GM12891 (cell line): ENCODE measurements around the gene ATPAF2.

Source experiments
- DNase-seq: peaks from one replicate; pipeline ENCODE4 v3.0.0; 2011; ENCODE audit warnings: low spot score; ENCODE audit not compliant: insufficient read length
- FAIRE-seq: peaks from 2 replicates; lab custom pipeline; 2011; peaks lifted over from hg19 to GRCh38; lab: Jason Lieb, UNC
- PAX5 ChIP-seq: IDR thresholded peaks from 2 replicates; pipeline ENCODE4 v1.6.1; 2011; ENCODE audit warnings: low read length, moderate library complexity, mild to moderate bottlenecking; ENCODE audit not compliant: insufficient read depth, severe bottlenecking
- POLR2A ChIP-seq: IDR thresholded peaks from 2 replicates; pipeline ENCODE4 v1.6.1; 2011; ENCODE audit warnings: low read depth, low read length, control low read depth
- POLR2AphosphoS5 ChIP-seq: IDR thresholded peaks from 2 replicates; pipeline ENCODE4 v1.6.1; 2011; ENCODE audit warnings: low read depth, low read length, control low read depth
- POU2F2 ChIP-seq: IDR thresholded peaks from 2 replicates; pipeline ENCODE4 v1.6.1; 2011; ENCODE audit warnings: low read depth, mild to moderate bottlenecking, control low read depth, low read length, moderate library complexity
- SPI1 ChIP-seq: IDR thresholded peaks from 2 replicates; pipeline ENCODE4 v1.6.1; 2011; ENCODE audit warnings: low read depth, low read length, control low read depth
- TAF1 ChIP-seq: IDR thresholded peaks from 2 replicates; pipeline ENCODE4 v1.6.1; 2011; ENCODE audit warnings: low read depth, low read length, control low read depth

The ATPAF2 gene

DNA sequence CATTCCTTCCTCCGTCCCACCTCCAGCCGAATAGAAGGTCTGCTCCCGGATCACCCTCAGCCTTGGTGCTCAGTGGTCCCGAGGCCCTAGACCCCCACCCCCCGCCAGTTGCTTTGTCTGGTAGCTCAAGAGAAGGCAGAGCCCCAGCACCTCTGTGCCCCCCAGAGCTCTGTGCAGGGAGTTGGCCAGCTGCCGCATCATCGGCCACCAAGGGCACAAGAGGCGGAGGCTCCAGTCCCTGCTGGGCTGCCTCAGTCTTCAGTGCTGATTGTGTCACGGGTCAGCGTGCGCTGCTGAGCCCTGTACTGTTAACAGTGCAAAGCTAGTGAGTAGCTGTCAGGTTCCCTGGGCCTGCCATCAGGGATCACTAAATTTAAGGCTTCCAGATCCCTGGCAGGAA is 26.6 kb upstream of the ATPAF2 start:
- no peak for TF ChIP-seq POLR2A
- TF ChIP-seq SPI1: no peak
- DNase-seq: no peak
- FAIRE-seq: no peak

DNA sequence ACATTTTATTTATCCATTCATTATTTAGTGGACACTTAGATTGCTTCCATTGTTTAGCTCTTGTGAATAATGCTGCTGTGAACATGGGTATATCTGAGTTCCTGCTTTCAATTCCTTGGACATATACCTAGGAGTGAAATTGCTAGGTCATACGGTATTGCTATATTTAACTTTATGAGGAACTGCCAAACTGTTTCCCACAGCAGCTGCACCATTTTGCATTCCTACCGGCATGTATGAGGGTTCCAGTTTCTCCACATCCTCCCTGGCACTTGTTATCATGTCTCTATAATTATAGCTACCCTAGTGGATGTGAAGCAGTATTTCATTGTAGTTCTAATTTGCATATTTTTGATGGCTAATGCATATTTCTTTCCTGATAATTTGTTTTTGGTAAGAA is 25.1 kb upstream of the ATPAF2 start:
- no peak for DNase-seq
- FAIRE-seq: no peak
- TF ChIP-seq TAF1 (no peak), SPI1 (no peak), POU2F2 (no peak), PAX5 (no peak), POLR2A (no peak), POLR2AphosphoS5 (no peak)

DNA sequence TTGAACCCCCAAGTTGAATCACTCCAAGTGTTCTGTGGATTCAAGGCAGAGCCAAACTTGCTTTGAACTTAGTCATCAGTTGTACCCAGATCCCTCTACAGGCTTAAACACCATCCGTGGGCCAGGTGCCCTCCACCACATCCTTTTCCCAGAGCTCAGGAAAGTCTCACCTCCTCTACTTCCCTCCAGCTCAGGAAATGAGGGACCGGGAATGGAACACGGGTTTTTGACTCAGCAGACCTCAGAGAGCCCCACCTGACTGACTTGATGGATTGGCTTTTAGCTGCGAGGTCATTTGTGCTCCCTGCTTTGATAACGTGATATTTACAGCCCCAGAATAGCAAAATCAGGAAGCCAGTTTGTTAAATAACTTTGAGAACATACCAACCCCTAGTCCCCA is 20.3 kb upstream of the ATPAF2 start:
- no peak for DNase-seq
- TF ChIP-seq SPI1: no peak
- TF ChIP-seq POU2F2: no peak
- no peak for TF ChIP-seq PAX5
- no peak for TF ChIP-seq POLR2A
- no peak for TF ChIP-seq POLR2AphosphoS5
- TF ChIP-seq TAF1: no peak
- no peak for FAIRE-seq

DNA sequence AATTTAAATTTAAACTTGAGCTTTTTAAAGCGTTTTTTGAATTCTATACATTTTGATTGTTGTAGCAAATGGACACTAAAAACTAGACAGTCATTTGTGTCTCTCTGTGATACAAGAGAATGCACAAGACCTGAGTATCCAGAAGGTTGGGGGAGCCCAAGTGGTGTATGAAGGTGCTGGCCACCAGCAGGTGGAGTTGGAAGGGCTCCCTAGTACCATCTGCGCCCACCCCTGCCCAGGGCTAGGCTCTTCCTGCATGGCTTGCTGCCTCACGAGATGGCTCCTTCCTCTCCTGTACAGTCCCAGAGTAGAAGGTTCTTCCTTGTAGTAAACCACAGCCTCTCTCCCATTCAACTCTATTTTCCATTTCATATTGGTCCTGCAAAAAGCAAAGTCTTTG is 17.2 kb upstream of the ATPAF2 start:
- no peak for DNase-seq
- FAIRE-seq: no peak
- TF ChIP-seq PAX5 (no peak), TAF1 (no peak), POLR2A (no peak)

DNA sequence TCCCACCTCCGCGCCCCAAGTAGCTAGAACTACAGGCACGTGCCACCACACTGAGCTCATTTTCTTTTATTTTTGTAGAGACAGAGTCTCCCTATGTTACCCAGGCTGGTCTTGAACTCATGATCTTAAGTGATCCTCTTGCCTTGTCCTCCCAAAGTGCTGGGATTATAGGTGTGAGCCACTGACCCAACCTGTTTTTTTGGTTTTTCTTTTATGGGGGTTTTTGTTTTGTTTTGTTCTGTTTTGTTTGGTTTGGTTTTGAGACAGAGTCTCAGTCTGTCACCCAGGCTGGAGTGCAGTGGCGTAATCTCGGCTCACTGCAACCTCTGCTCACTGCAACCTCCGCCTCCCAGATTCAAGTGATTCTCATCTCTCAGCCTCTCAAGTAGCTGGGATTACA is 16.6 kb upstream of the ATPAF2 start:
- FAIRE-seq (no peak), DNase-seq (no peak)
- TF ChIP-seq TAF1: no peak
- no peak for TF ChIP-seq POLR2AphosphoS5
- no peak for TF ChIP-seq POLR2A
- TF ChIP-seq PAX5: no peak
- TF ChIP-seq SPI1: no peak
- no peak for TF ChIP-seq POU2F2

DNA sequence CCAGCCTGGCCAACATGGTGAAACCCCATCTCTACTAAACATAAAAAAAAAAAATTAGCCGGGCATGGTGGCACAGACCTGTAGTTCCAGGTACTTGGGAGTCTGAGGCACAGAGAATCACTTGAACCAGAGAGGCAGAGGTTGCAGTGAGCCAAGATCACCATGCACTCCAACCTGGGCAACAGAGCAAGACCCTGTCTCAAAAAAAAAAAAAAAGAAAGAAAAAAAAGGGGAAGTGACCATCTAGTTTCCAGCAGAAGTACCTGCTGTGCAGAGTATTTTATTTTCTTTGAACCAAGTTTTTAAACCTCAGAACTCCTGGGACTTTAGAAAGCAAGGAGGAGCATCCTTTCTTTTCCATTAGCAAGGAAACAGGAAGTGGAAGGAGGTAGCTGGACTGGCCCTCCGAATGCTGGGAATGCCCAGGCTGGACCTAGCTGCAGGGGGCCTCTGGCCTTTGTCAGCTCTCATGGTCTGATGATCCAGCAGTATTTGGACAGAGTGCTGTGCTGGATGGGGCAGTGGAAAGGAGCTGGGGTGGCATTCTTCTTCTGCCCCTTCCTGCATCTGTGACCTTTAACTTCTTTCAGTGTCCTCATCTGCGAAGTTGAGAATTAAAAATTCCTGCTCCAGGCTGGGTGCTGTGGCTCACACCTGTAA is 6.9 kb upstream of the ATPAF2 start:
- no peak for DNase-seq
- FAIRE-seq: no peak
- no peak for TF ChIP-seq PAX5
- peak; percentile 79 for TF ChIP-seq SPI1

DNA sequence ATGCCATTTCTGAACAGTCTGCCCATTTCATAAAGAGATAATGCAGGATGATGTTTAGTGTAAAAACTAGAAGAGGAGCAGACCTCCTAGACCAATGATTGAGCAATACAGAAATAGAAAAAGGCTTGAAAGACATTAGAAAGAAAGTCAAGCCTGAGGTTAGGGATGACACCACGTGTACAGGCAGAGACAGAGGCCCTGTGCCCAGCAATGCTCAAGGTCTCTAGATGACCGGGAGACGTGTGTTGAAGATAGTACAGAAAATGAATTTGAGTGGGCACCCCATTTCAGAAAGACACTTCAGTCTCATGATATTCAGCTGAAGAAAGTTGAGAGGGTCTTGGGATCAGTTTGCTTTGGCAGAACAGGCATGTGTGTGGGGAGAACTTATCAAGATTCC is 5.6 kb upstream of the ATPAF2 start:
- no peak for TF ChIP-seq POLR2A
- TF ChIP-seq POU2F2: no peak
- TF ChIP-seq TAF1: no peak
- FAIRE-seq (no peak), DNase-seq (no peak)

DNA sequence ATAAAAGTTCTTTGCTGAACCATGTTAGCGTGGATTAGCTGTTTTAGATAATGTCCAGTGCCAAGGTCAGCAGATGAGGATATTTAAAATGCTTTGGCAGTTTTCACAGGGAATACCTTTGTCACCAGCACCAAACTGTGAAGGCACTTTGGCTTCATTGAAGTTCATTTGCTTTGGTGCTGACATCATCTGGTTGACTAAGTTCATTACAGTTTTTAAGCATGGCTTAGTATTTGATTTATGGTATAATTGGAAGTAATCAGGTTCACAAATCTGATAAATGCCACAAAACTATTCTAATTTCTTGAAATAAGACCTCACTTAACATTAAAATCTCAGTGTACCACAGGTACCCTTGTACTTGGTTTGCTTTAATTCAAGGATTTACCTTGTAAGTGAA is 4.5 kb upstream of the ATPAF2 start:
- no peak for TF ChIP-seq TAF1
- TF ChIP-seq POLR2A: no peak
- no peak for TF ChIP-seq POU2F2
- TF ChIP-seq POLR2AphosphoS5: no peak
- no peak for TF ChIP-seq PAX5
- TF ChIP-seq SPI1: no peak
- DNase-seq: no peak
- FAIRE-seq: no peak

DNA sequence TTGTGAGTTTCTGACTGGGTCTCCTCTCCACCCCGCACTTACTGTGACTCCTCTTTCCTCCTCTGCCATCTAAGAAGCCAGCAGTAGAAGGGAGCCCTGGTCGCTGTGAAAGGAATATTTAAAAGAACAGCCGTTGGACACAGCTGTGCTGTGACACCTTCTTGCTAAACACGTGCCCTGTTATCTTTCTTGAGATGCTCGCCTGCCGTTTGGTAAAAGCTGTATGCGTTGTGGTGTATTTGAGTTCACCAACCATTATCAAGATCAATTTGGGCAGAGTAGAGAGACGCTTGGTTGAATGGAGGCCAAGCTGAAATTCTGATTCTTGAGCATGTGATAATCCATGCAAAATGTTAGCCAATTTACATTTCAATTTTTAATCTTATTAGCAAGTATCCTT is 4.0 kb upstream of the ATPAF2 start:
- TF ChIP-seq POLR2A (no peak), POU2F2 (no peak), PAX5 (no peak), POLR2AphosphoS5 (no peak), SPI1 (no peak), TAF1 (no peak)
- FAIRE-seq: no peak
- no peak for DNase-seq

DNA sequence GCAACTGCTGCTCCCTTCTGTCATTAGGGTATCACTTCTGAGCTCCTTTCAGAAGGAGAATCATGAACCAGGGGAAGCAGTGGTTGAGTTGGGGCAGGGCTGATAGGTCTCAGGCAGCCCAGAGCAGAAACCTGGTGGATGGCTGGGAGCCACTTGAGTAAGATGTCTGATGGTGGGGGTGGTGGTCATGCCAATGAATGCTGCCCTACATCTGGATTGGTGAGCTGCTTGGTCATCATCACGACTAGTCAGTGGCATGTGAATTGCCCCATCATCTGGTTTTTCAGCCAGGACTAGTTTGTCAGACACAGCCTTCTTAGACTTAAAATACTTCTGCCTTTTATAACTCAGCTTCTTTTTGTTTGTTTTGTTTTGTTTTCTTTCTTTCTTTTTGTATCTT is 2.8 kb upstream of the ATPAF2 start:
- DNase-seq (no peak), FAIRE-seq (peak; percentile 9)
- TF ChIP-seq POLR2A (no peak), PAX5 (no peak), POU2F2 (no peak), POLR2AphosphoS5 (no peak), SPI1 (no peak), TAF1 (no peak)

DNA sequence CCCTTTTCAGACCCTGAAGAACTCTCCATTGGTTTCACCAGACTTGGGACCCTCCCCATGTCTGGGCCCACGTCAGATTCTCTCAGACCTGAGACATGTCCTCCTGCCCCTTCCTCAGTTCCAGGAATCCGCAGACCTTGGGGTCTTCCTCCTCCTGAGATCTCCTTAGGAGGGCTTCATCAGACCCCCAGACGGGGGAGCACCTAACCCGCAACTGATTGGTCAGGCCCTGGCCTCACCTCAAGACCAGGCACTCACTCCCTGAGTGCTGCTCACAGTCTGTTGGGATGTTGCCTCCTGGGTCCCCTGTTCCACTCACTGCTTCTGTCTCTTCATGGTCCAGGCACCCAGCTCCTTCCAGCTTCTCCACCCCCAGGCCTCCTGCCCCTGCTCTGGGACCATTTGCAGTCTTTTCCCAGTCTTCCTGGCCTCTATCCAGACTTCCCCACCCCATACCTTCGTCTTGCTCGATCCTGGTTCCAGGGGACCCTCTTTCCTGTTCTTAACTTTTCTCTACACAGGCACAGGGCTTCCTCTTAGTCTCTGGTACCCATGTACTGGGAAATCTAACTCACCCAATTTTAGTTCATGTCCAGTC is 1.4 kb upstream of the ATPAF2 start:
- TF ChIP-seq POLR2AphosphoS5 (no peak), PAX5 (no peak), TAF1 (no peak), POLR2A (no peak), POU2F2 (no peak), SPI1 (no peak)
- FAIRE-seq: peak; percentile 48
- no peak for DNase-seq

DNA sequence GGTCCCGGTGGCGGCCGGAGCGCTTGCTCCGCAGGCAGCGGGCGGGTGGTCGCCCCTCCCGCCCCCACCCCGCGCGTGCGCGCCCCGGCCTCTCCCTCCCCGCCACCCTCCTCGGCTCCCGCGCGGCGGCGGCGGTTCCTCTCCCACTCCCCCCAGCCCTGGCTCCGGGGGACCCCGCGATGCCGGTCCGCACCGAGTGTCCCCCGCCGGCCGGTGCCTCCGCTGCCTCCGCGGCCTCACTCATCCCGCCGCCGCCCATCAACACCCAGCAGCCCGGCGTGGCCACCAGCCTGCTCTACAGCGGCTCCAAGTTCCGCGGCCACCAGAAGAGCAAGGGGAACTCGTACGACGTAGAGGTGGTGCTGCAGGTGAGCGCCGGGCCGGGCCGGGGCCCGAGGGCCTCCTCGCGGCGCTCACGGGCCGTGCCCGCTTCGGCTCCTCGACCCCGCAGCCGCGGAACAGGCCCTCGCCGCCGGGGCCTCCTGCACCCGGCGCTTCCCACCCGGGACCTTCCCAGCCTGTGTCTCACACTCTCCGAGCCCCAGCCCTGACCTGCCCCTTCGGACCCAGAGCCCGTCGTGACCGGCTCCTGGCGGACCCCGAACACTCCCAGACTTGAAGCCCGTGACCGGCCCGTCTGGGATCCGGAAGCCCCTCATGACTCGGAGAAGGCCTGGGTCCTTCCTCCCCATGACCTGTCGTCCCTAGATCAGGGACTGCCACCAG is 730 bp upstream of the ATPAF2 start:
- peak; percentile 34 for DNase-seq
- FAIRE-seq: no peak
- TF ChIP-seq POLR2AphosphoS5 (no peak), TAF1 (0 out of 2 replicates have a peak, but pooled peaks have one; percentile 24)
